Measurements from ENCODE around the gene ACSBG1. TPM values are rescaled to one million over a fixed set of nuclear protein-coding genes. Genes with fewer than 3 reads are reported as not detected.

ACSBG1 gene
- total and polyA plus RNA-seq, 2 experiments from 2014 or later, result 0.04 TPM; not detected in 1

GRCh38 chr15:78239811-78240210, 5.4 kb upstream of the ACSBG1 start:
- no peak for DNase-seq
- H3F3A ChIP-seq (ENCODE audit: insufficient read depth), result no peaks in the 10 kb centered on the region
- H3K27ac ChIP-seq, result no peak overlapping the region
- TF ChIP-seq EZH2phosphoT487 (IDR thresholded peaks at IDR 0.05; ENCODE audit: insufficient read depth, low read depth) (no peak), EZH2 (IDR thresholded peaks at IDR 0.05; ENCODE audit: insufficient read depth, poor library complexity, severe bottlenecking) (no peak)
- H3K36me3 ChIP-seq (ENCODE audit: low read depth), result no peaks in the 10 kb centered on the region
- no peaks in the 10 kb centered on the region for H3K79me2 ChIP-seq (ENCODE audit: insufficient read depth)
- H2AFZ ChIP-seq, result no peak overlapping the region
- in situ Hi-C loops (cut with MboI), result loop anchor here (5.0 to 10.0 kb wide), 2 partner anchors 128 to 275 kb away; no protein-coding TSS in a partner anchor
- no peak overlapping the region for H3K9ac ChIP-seq
- no peak overlapping the region for H3K4me3 ChIP-seq
- peaks cover 18% of the 10 kb centered on the region for H3K27me3 ChIP-seq (replicated peaks; ENCODE audit: insufficient read depth)
- 60 to 67% methylated on average over 5 of the region's 5 CpGs for WGBS, 2 experiments (ENCODE audit: low coverage in 1 of 2, low lambda C conversion rate in 2 of 2, missing lambda C conversion rate in 2 of 2)
- no peak overlapping the region for H3K4me2 ChIP-seq (ENCODE audit: unreplicated experiment)
- H3K9me2 ChIP-seq (ENCODE audit: insufficient read depth), result no peaks in the 10 kb centered on the region
- no peaks in the 10 kb centered on the region for H3K4me1 ChIP-seq (ENCODE audit: insufficient read depth)
- no peaks in the 10 kb centered on the region for H3K9me3 ChIP-seq (ENCODE audit: low read depth)
- no peaks in the 10 kb centered on the region for H4K20me1 ChIP-seq (ENCODE audit: insufficient read depth)

DNA sequence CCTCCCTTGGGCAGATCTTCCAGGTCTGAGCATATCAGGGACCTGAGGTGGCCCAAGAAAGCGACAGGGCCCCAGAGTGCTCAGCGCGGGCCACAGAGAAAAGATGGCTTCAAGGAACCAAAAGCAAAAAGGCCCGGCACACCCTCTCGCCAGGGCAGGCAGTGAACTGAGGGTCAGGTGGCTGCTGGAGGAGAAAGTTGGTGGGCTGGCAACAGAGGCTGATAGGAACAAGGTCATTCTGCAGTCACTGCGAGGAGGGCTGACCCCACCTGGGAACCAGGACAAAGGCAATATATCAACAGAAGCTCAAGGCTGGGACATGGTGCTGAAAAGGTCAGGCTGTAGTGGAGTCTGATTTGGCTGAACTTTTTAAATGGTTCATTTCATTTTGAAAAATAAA, 2.8 kb upstream of the ACSBG1 start:
- TF ChIP-seq EZH2phosphoT487 (IDR thresholded peaks at IDR 0.05; ENCODE audit: insufficient read depth, low read depth) (no peak), EZH2 (IDR thresholded peaks at IDR 0.05; ENCODE audit: insufficient read depth, poor library complexity, severe bottlenecking) (no peak)
- no peak overlapping the region for H3K4me3 ChIP-seq
- in situ Hi-C loops (cut with MboI), result loop anchor here (10.0 kb wide), 1 partner anchor 272 kb away; no protein-coding TSS in a partner anchor

DNA sequence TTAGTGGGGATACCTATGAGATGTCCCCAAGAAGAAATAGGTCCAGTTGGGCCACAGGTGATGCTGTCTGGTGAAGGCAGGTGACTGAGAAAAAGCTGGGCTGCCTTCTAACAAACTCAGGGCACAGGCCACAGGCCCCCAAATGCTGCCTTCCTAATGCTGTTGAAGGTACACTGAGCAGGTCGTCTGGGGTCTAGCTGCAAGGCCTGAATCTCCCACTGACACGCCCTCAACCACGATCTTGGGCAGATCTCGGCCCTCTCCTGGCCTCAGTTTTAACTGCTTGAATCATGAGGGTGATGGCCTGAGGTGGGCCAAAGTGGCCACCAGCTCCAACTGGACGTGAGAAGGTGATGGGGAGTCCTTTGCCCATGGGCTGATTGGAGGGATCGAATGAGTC, 2.1 kb upstream of the ACSBG1 start:
- H3K27ac ChIP-seq, result no peak overlapping the region
- in situ Hi-C loops (cut with MboI), result loop anchor here (10.0 kb wide), 1 partner anchor 272 kb away; no protein-coding TSS in a partner anchor
- no peak overlapping the region for H3K4me2 ChIP-seq (ENCODE audit: unreplicated experiment)
- no peaks in the 10 kb centered on the region for H3K79me2 ChIP-seq (ENCODE audit: insufficient read depth)
- H3K4me3 ChIP-seq, result no peak overlapping the region
- no peaks in the 10 kb centered on the region for H3F3A ChIP-seq (ENCODE audit: insufficient read depth)
- DNase-seq, result no peak
- H3K9ac ChIP-seq, result no peak overlapping the region
- 89 to 90% methylated on average over 6 of the region's 6 CpGs for WGBS, 2 experiments (ENCODE audit: low coverage in 1 of 2, low lambda C conversion rate in 2 of 2, missing lambda C conversion rate in 2 of 2)
- no peak overlapping the region for H2AFZ ChIP-seq
- no peaks in the 10 kb centered on the region for H4K20me1 ChIP-seq (ENCODE audit: insufficient read depth)
- peaks cover 30% of the 10 kb centered on the region for H3K27me3 ChIP-seq (replicated peaks; ENCODE audit: insufficient read depth)
- no peaks in the 10 kb centered on the region for H3K9me3 ChIP-seq (ENCODE audit: low read depth)
- H3K4me1 ChIP-seq (ENCODE audit: insufficient read depth), result no peaks in the 10 kb centered on the region
- TF ChIP-seq EZH2 (IDR thresholded peaks at IDR 0.05; ENCODE audit: insufficient read depth, poor library complexity, severe bottlenecking) (no peak), EZH2phosphoT487 (IDR thresholded peaks at IDR 0.05; ENCODE audit: insufficient read depth, low read depth) (no peak)
- H3K9me2 ChIP-seq (ENCODE audit: insufficient read depth), result no peaks in the 10 kb centered on the region
- no peaks in the 10 kb centered on the region for H3K36me3 ChIP-seq (ENCODE audit: low read depth)

More for the DNA sequence above, 2.8 kb upstream of the ACSBG1 start:
- Histone ChIP-seq H3K4me2 (ENCODE audit: unreplicated experiment) (no peak overlapping the region), H4K20me1 (ENCODE audit: insufficient read depth) (no peaks in the 10 kb centered on the region), H3K27ac (no peak overlapping the region), H3K9me3 (ENCODE audit: low read depth) (no peaks in the 10 kb centered on the region), H3K4me1 (ENCODE audit: insufficient read depth) (no peaks in the 10 kb centered on the region), H3K36me3 (ENCODE audit: low read depth) (no peaks in the 10 kb centered on the region), H3F3A (ENCODE audit: insufficient read depth) (no peaks in the 10 kb centered on the region), H3K27me3 (replicated peaks; ENCODE audit: insufficient read depth) (peaks cover 30% of the 10 kb centered on the region), H3K9ac (no peak overlapping the region), H2AFZ (no peak overlapping the region), H3K9me2 (ENCODE audit: insufficient read depth) (no peaks in the 10 kb centered on the region), H3K79me2 (ENCODE audit: insufficient read depth) (no peaks in the 10 kb centered on the region)
- 61 to 70% methylated on average over 6 of the region's 6 CpGs for WGBS, 2 experiments (ENCODE audit: low coverage in 1 of 2, low lambda C conversion rate in 2 of 2, missing lambda C conversion rate in 2 of 2)
- no peak for DNase-seq

DNA sequence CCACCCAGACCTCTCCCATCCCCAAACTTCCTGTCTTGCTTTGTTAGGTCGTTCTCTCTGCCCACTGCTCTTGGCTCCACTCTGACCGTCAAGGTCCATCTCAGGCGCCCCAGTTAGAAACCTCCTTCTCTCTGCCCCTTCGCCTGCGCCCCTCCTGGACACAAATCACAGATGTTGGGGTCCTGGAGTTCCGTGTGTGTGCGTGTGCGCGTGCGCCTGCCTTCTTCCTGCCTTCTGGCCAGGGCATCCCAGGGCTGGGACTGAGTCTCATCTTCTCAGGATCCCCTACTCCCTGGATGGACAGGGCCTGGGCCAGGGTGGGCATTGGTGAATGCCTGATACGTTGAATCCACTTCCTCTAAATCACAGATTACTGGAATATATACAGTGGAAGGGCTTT, 869 bp downstream of the ACSBG1 start:
- in situ Hi-C loops (cut with MboI), result loop anchor here (10.0 kb wide), 1 partner anchor 269 kb away; no protein-coding TSS in a partner anchor
- H3K79me2 ChIP-seq (ENCODE audit: insufficient read depth), result no peaks in the 10 kb centered on the region
- no peaks in the 10 kb centered on the region for H3K36me3 ChIP-seq (ENCODE audit: low read depth)
- no peaks in the 10 kb centered on the region for H3K9me3 ChIP-seq (ENCODE audit: low read depth)
- H2AFZ ChIP-seq, result no peak overlapping the region
- no peak overlapping the region for H3K27ac ChIP-seq
- H3K4me3 ChIP-seq, result no peak overlapping the region
- no peaks in the 10 kb centered on the region for H3F3A ChIP-seq (ENCODE audit: insufficient read depth)
- no peak overlapping the region for H3K9ac ChIP-seq
- WGBS, 2 experiments (ENCODE audit: low coverage in 1 of 2, low lambda C conversion rate in 2 of 2, missing lambda C conversion rate in 2 of 2), result 69 to 71% methylated on average over 11 of the region's 11 CpGs
- DNase-seq, result no peak
- peaks cover 28% of the 10 kb centered on the region for H3K27me3 ChIP-seq (replicated peaks; ENCODE audit: insufficient read depth)
- TF ChIP-seq EZH2phosphoT487 (IDR thresholded peaks at IDR 0.05; ENCODE audit: insufficient read depth, low read depth) (no peak), EZH2 (IDR thresholded peaks at IDR 0.05; ENCODE audit: insufficient read depth, poor library complexity, severe bottlenecking) (no peak)
- no peak overlapping the region for H3K4me2 ChIP-seq (ENCODE audit: unreplicated experiment)
- no peaks in the 10 kb centered on the region for H3K4me1 ChIP-seq (ENCODE audit: insufficient read depth)
- H4K20me1 ChIP-seq (ENCODE audit: insufficient read depth), result no peaks in the 10 kb centered on the region
- H3K9me2 ChIP-seq (ENCODE audit: insufficient read depth), result no peaks in the 10 kb centered on the region

Measured in GM23248 (cell line).